H9 (cell line): ENCODE measurements around the gene NOXA1. TPM values are rescaled to one million over a fixed set of nuclear protein-coding genes. Genes with fewer than 3 reads are reported as not detected.

Experiments
- DNase-seq: peaks from one replicate; pipeline ENCODE4 v3.0.0-alpha.2; 2017
- H2AFZ ChIP-seq: one replicate; pipeline ENCODE4 v1.6.1; 2013; ENCODE audit warnings: mild to moderate bottlenecking, low read length, control low read depth, moderate library complexity
- H2AK5ac ChIP-seq: 2 replicates; pipeline ENCODE4 v1.6.1; 2013; ENCODE audit warnings: low read length, control low read depth, mixed read lengths; ENCODE audit not compliant: insufficient read length
- H2BK120ac ChIP-seq: one replicate; pipeline ENCODE4 v1.6.1; 2013; ENCODE audit warnings: low read depth, mild to moderate bottlenecking, low read length, control low read depth, inconsistent platforms; ENCODE audit not compliant: poor library complexity, severe bottlenecking
- H2BK12ac ChIP-seq: 2 replicates; pipeline ENCODE4 v1.6.1; 2013; ENCODE audit warnings: low read length, control low read depth, mixed read lengths, low read depth; ENCODE audit not compliant: insufficient read length
- H2BK15ac ChIP-seq: 2 replicates; pipeline ENCODE4 v1.6.1; 2013; ENCODE audit warnings: low read depth, low read length, control low read depth
- H2BK20ac ChIP-seq: one replicate; pipeline ENCODE4 v1.6.1; 2013; ENCODE audit warnings: low read depth, mild to moderate bottlenecking, low read length, control low read depth, inconsistent platforms; ENCODE audit not compliant: poor library complexity, severe bottlenecking
- H2BK5ac ChIP-seq: 2 replicates; pipeline ENCODE4 v1.6.1; 2013; ENCODE audit warnings: low read length, control low read depth, mixed read lengths; ENCODE audit not compliant: insufficient read length
- H3K14ac ChIP-seq: 2 replicates; pipeline ENCODE4 v1.6.1; 2013; ENCODE audit warnings: low read length, control low read depth; ENCODE audit not compliant: insufficient read depth
- H3K18ac ChIP-seq: 2 replicates; pipeline ENCODE4 v1.6.1; 2013; ENCODE audit warnings: low read depth, mild to moderate bottlenecking, mixed read lengths, low read length, control low read depth; ENCODE audit not compliant: insufficient read length
- H3K23ac ChIP-seq: 2 replicates; pipeline ENCODE4 v1.6.1; 2013; ENCODE audit warnings: low read length, control low read depth, mixed read lengths, low read depth; ENCODE audit not compliant: insufficient read length
- H3K23me2 ChIP-seq: 2 replicates; pipeline ENCODE4 v1.6.1; 2013; ENCODE audit warnings: low read depth, mild to moderate bottlenecking, mixed read lengths, low read length, control low read depth; ENCODE audit not compliant: insufficient read length, poor library complexity, severe bottlenecking
- H3K27ac ChIP-seq: 2 replicates; pipeline ENCODE4 v1.5.1; 2013; ENCODE audit warnings: low read length, control low read depth, mixed read lengths, low read depth; ENCODE audit not compliant: insufficient read length
- H3K27me3 ChIP-seq: 2 replicates; pipeline ENCODE4 v1.6.1; 2013; ENCODE audit warnings: low read length, control low read depth, inconsistent platforms; ENCODE audit not compliant: insufficient read depth
- H3K4ac ChIP-seq: 2 replicates; pipeline ENCODE4 v1.6.1; 2013; ENCODE audit warnings: low read depth, mild to moderate bottlenecking, control low read depth, inconsistent platforms, low read length, moderate library complexity
- H3K4me1 ChIP-seq: 2 replicates; pipeline ENCODE4 v1.6.1; 2013; ENCODE audit warnings: low read length, control low read depth, inconsistent platforms; ENCODE audit not compliant: insufficient read depth
- H3K4me2 ChIP-seq: 2 replicates; pipeline ENCODE4 v1.6.1; 2013; ENCODE audit warnings: low read length, control low read depth, mixed read lengths; ENCODE audit not compliant: insufficient read length, insufficient read depth
- H3K56ac ChIP-seq: 2 replicates; pipeline ENCODE4 v1.6.1; 2013; ENCODE audit warnings: low read depth, mild to moderate bottlenecking, mixed read lengths, low read length, control low read depth; ENCODE audit not compliant: insufficient read length
- H3K79me1 ChIP-seq: 2 replicates; pipeline ENCODE4 v1.6.1; 2013; ENCODE audit warnings: low read depth, mild to moderate bottlenecking, moderate library complexity, low read length, control low read depth, inconsistent platforms; ENCODE audit not compliant: insufficient read depth, poor library complexity, severe bottlenecking
- H3K79me2 ChIP-seq: 2 replicates; pipeline ENCODE4 v1.6.1; 2013; ENCODE audit warnings: low read length, control low read depth, inconsistent platforms; ENCODE audit not compliant: insufficient read depth
- H3K9ac ChIP-seq: 2 replicates; pipeline ENCODE4 v1.6.1; 2013; ENCODE audit warnings: low read length, control low read depth, mixed read lengths; ENCODE audit not compliant: insufficient read length; ENCODE audit errors: extremely low read depth
- H3K9me3 ChIP-seq: one replicate; pipeline ENCODE4 v1.6.1; 2013; ENCODE audit warnings: low read depth, low read length, inconsistent platforms; ENCODE audit not compliant: control insufficient read depth
- H3T11ph ChIP-seq: one replicate; pipeline ENCODE4 v1.6.1; 2013; ENCODE audit warnings: mild to moderate bottlenecking, low read length, control low read depth, inconsistent platforms
- H4K20me1 ChIP-seq: one replicate; pipeline ENCODE4 v1.6.1; 2013; ENCODE audit not compliant: control insufficient read depth, insufficient read length, insufficient read depth
- H4K5ac ChIP-seq: 2 replicates; pipeline ENCODE4 v1.6.1; 2013; ENCODE audit warnings: low read depth, mild to moderate bottlenecking, mixed read lengths, low read length, control low read depth; ENCODE audit not compliant: insufficient read length
- H4K8ac ChIP-seq: replicated peaks from 2 replicates; pipeline ENCODE4 v1.6.1; 2013; ENCODE audit warnings: low read length, control low read depth, mixed read lengths, low read depth; ENCODE audit not compliant: insufficient read length
- H4K91ac ChIP-seq: 2 replicates; pipeline ENCODE4 v1.6.1; 2013; ENCODE audit warnings: low read depth, mild to moderate bottlenecking, moderate library complexity, mixed read lengths, low read length, control low read depth; ENCODE audit not compliant: insufficient read length
- H3K27ac Mint-ChIP-seq, 3 experiments: 2 replicates in 2 of 3; 3 replicates in 1 of 3; pipeline ENCODE4 v1.8.0; 2020 to 2021; ENCODE audit warnings: mixed read lengths in 3 of 3, mild to moderate bottlenecking in 1 of 3, moderate library complexity in 1 of 3
- H3K27me3 Mint-ChIP-seq: 2 replicates; pipeline ENCODE4 v1.8.0; 2021; ENCODE audit warnings: low read depth, mild to moderate bottlenecking, moderate library complexity, mixed read lengths
- H3K36me3 Mint-ChIP-seq, 3 experiments: 2 replicates in 2 of 3; 3 replicates in 1 of 3; pipeline ENCODE4 v1.8.0; 2020 to 2021; ENCODE audit warnings: low read depth in 3 of 3, mixed read lengths in 3 of 3; ENCODE audit not compliant: insufficient read depth in 1 of 3
- H3K4me1 Mint-ChIP-seq, 2 experiments: 2 replicates each; pipeline ENCODE4 v1.8.0; 2020; ENCODE audit warnings: mixed read lengths in 2 of 2
- H3K4me3 Mint-ChIP-seq, 2 experiments: 2 replicates in 1 of 2; 3 replicates in 1 of 2; pipeline ENCODE4 v1.8.0; 2020 to 2021; ENCODE audit warnings: mild to moderate bottlenecking in 2 of 2, mixed read lengths in 2 of 2, moderate library complexity in 1 of 2
- H3K9me3 Mint-ChIP-seq, 2 experiments: 2 replicates in 1 of 2; 3 replicates in 1 of 2; pipeline ENCODE4 v1.8.0; 2020; ENCODE audit warnings: mild to moderate bottlenecking in 2 of 2, mixed read lengths in 2 of 2, moderate library complexity in 1 of 2
- WGBS: extraction: QIAGEN DNeasy Blood & Tissue Kit; methylation state at CpG from one replicate; pipeline ENCODE4 v1.1.7; 2013; ENCODE audit warnings: missing lambda C conversion rate, low lambda C conversion rate, mixed read lengths; ENCODE audit not compliant: insufficient read length; ENCODE audit errors: extremely low coverage; 5-methylcytosine and 5-hydroxymethylcytosine counted together
- total RNA-seq: library from RNA; stranded (reverse); gene quantifications from 2 replicates; pipeline ENCODE4 v1.2.1, GENCODE V29; 2021
- TF ChIP-seq, protein P1 (sequence below): fragments of 200-600 bp; sonication (generic); conservative IDR thresholded peaks from 3 replicates; pipeline ENCODE4 v1.8.0; 2021; ENCODE audit warnings: antibody characterized with exemption, mild to moderate bottlenecking

The NOXA1 gene
- total RNA-seq, 1 experiment from 2014 or later, result 2.0 TPM

DNA sequence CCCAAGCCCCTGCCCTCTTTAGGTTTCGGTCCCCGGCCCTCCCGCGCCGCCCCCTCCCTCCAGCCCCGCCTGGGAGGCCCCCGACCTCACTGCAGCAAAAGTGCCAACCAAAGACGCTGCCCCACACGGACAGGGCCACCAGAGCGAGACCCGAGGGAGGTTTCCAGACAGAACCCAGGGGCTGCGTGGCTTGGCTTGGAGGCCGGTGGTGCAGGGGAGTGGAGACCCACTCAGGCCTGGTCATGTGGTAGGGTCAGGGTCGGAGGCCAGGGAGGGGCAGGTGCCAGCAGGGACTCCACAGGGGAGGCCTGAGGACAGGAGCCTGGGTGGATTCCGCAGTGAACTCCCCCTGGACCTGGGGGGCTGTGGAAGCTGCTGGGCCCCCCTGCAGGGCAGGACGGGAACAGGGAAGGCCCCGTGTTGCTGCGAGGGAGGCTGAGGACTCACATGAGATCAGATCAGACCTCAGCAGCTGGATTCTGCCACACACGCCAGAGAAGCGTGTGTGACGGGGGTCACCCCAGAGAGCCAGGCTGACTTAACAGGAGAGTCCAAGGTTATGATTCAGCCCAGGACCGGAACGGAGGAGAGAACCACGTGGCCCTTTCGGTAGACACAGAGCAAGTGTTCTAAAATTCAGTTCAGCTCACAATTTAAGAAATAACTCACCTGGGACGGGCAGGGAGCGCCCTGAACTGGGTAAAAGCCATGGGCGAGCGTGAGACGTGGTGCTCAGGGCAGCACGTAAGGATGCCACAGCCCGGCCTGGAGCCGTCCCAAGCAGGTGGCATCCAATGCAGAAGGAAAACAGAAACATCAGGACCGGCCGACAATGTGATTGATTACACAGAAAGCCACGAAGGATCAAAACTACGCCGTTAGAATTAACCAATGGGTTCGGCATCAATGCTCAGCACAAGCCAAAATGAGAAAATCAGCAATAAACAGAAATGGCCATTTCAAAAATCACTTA is 39.1 kb upstream of the NOXA1 start:
- H3K9ac ChIP-seq, result no peak overlapping the region
- H3K4me1 ChIP-seq, result no peaks in the 10 kb centered on the region; the same call in 1 of the 2 replicates
- H2AK5ac ChIP-seq, result no peak overlapping the region
- H2BK15ac ChIP-seq, result no peak overlapping the region
- H3K56ac ChIP-seq, result no peak overlapping the region
- no peak overlapping the region for H3K4ac ChIP-seq
- Mint-ChIP-seq H3K4me3 (no peak overlapping the region), H3K27ac (peak overlapping the region in 1 of 3 experiments; percentile 68; a peak in 3 of 7 replicates), H3K9me3 (peaks cover 0 to 5% of the 10 kb centered on the region in 2 experiments; a peak in 1 of 5 replicates), H3K4me1 (peaks cover 3% of the 10 kb centered on the region in 2 experiments; a peak in 3 of 4 replicates), H3K27me3 (no peaks in the 10 kb centered on the region; the same call in 1 of the 2 replicates), H3K36me3 (no peaks in the 10 kb centered on the region; a peak in 1 of 7 replicates)
- no peak overlapping the region for H3K4me2 ChIP-seq
- no peak overlapping the region for H2BK120ac ChIP-seq
- H3K18ac ChIP-seq, result no peak overlapping the region
- H2AFZ ChIP-seq, result no peak overlapping the region
- no peak overlapping the region for H4K91ac ChIP-seq
- H3K79me1 ChIP-seq, result no peaks in the 10 kb centered on the region
- no peaks in the 10 kb centered on the region for H4K20me1 ChIP-seq
- no peak overlapping the region for H2BK20ac ChIP-seq
- no peak overlapping the region for H4K5ac ChIP-seq
- DNase-seq, result peak; percentile 25
- H3K14ac ChIP-seq, result no peak overlapping the region
- TF ChIP-seq, protein P1, sequence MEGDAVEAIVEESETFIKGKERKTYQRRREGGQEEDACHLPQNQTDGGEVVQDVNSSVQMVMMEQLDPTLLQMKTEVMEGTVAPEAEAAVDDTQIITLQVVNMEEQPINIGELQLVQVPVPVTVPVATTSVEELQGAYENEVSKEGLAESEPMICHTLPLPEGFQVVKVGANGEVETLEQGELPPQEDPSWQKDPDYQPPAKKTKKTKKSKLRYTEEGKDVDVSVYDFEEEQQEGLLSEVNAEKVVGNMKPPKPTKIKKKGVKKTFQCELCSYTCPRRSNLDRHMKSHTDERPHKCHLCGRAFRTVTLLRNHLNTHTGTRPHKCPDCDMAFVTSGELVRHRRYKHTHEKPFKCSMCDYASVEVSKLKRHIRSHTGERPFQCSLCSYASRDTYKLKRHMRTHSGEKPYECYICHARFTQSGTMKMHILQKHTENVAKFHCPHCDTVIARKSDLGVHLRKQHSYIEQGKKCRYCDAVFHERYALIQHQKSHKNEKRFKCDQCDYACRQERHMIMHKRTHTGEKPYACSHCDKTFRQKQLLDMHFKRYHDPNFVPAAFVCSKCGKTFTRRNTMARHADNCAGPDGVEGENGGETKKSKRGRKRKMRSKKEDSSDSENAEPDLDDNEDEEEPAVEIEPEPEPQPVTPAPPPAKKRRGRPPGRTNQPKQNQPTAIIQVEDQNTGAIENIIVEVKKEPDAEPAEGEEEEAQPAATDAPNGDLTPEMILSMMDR, result no peak
- no peak overlapping the region for H2BK12ac ChIP-seq
- no peak overlapping the region for H3K23ac ChIP-seq
- H4K8ac ChIP-seq, result no peak overlapping the region
- H3K9me3 ChIP-seq, result no peaks in the 10 kb centered on the region
- H3K23me2 ChIP-seq, result no peaks in the 10 kb centered on the region
- no peaks in the 10 kb centered on the region for H3K79me2 ChIP-seq
- no peak overlapping the region for H3K27ac ChIP-seq
- no peaks in the 10 kb centered on the region for H3K27me3 ChIP-seq
- no peak overlapping the region for H3T11ph ChIP-seq
- H2BK5ac ChIP-seq, result no peak overlapping the region
- no CpG with 5 or more reads among the region's 39 CpGs for WGBS
